ENCODE measurements around the gene THEMIS2.
"Not testable (repeated sequence)": the region's sequence is repeated elsewhere in the genome, so short reads cannot be mapped to it uniquely, and the experiment has no call there.

The THEMIS2 gene

DNA sequence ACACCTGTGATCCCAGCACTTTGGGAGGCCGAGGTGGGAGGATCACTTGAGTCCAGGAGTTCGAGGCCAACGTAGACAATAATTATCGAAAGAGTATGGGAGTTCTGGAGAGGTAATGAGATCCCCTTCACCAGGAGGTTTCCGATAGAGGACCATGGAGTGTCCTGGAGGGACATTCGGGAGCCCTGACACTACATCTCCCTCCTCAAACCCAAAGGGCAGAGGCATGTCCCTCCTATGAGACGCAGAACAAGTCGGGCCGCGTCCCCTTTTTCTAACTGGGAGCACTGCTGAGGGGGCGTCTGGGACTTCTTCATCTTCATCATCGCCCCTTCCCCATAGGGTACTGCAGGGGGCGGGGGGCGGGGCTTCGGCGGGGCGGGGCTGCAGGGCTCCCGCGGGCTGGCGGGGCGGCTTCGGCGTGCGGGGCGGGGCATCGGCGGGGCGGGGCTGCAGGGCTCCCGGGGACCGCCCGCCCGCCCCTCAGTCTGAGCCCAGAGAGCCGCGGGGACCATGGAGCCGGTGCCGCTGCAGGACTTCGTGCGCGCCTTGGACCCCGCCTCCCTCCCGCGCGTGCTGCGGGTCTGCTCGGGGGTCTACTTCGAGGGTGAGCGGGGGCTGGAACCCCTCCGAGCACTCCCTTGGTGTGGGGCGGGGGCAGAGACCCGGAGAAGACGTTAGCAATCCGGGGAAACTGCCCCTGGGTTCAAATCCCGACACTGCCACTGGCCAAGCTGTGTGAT lies at the start of gene THEMIS2:
TSS of gene THEMIS2 (plus strand) at position 486 of the 743 bp plus-strand sequence. CDS start at position 514, 28 bp downstream.
- FAIRE-seq: no peak

DNA sequence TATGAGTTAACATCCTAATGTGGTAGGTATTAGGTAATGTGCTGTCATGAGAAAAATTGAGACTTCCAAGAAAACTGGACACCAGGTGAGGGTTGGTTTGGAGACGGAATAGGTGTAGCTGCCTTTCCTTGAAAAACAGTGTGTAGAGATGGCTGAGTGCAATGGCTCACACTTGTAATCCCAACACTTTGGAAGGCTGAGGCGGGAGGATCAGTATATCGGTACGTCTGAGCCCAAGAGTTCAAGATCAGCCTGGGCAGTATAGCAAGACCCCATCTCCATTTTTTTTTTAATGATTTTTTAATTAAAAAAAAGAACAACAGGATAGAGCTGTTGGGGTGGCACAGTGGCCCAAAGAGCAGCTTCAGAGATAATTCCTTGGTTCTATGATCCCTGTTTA lies 48.6 kb upstream of the THEMIS2 start:
- FAIRE-seq: no peak

DNA sequence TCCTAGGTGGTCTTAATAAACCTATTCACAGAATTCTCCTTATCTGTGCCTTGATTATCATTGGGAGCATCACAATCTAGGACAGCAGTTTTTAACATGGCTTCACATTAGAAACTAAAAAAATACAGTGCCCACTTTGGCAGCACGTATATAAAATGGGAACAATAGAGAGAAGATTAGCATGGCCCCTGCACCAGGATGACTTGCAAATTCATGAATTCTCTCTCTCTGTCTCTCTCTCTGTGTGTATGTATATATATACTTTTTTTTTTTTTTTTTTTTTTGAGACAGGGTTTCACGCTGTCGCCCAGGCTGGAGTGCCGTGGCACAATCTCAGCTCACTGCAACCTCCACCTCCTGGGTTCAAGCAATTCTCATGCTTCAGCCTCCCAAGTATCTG lies 47.9 kb upstream of the THEMIS2 start:
- no peak for FAIRE-seq

DNA sequence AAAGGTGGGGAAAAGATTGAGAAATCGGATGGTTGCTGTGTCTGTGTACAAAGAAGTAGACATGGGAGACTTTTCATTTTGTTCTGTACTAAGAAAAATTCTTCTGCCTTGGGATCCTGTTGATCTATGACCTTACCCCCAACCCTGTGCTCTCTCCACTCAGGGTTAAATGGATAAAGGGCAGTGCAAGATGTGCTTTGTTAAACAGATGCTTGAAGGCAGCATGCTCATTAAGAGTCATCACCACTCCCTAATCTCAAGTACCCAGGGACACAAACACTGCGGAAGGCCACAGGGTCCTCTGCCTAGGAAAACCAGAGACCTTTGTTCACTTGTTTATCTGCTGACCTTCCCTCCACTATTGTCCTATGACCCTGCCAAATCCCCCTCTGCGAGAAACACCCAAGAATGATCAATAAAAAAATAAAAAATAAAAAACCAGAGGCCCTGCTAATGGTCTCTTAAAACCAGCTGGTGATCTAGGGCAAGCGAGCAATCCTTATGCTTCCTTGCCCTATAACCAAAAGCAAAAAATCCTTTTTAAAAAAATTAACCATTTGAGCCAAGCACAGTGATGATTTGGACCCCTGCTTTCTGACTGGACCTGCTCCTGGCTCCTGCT lies 42.9 kb upstream of the THEMIS2 start:
- FAIRE-seq: not testable (repeated sequence)

DNA sequence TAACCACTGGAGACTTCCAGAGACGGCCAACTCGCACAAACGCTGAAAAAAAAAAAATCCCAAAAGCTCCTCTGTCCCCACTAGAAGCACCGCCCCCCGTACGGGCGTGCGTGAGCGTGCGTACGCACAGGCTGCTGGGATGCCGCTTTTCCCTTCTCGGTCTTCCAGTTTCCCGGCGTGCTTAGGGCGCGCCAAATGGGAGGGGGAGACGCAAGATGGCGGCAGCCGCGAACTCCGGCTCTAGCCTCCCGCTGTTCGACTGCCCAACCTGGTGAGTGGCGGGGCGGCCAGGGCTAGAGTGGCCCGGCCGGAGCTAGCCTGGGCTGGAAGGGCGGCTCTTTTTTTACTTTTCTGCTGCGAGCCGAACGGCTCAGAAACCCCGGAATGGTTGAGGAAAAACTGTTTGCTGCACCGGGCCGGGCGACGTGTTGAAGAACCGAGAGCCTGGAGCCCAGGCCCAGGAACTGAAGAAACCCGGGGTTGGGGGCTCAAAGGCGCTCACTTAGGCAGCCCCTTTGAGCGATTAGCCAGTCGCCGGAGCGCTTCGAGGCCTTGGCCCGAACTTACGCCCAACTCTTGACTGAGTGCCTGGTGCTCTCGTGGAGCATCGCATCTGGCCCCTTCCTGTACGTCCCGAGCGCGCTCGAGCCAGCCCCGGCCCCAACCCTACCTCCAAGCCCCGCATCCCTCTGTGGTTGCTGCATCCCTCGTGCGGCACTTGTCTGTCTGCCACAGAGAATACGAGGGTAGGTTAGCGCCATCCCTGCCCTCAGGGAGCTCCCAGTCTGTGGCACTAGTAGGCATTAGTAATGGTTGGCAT lies 41.5 kb upstream of the THEMIS2 start, which contains the start of gene PPP1R8:
TSS of gene PPP1R8 (plus strand) at position 162 of the 820 bp plus-strand sequence. CDS start at position 216, 54 bp downstream.
- peak; percentile 86 for FAIRE-seq

DNA sequence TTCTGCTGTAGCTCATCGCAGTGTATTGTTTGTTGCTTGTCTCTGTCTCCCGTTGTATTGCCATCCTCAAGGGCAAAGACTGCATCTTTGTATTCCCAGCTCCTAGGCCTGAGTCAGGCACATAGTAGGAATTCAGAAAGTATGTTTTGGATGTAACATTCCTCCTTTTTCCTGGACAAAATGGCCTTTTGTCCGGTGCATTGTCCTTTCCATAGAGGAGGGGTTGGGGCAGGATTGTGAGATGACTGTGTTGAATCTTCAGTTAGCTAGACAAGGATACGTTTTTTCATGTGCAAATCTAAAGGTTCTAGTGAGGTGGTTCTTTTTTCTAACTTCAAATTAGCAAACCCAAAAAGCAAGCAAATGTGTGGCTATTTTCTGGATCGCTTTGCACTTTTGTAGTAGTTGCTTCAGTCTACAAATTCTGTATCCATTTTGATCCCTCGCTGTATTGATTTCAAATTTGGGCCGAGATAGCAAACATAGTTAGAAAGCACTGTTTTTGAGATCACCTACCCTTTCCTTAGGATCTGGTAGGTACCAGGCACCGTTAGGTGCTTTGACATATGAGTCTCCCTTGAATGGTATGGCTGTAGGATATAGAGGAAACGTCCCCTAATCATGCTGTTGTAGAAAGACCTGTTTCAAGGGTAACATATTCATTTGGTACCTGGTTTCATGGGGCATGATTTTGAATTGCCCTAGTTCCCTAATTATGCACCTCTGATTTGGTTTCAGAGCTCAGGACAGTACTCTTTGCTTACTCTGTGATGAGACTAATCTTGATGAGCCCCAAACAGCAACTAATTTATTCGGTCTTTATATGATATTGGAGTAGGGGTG lies 40.6 kb upstream of the THEMIS2 start:
- FAIRE-seq: no peak

DNA sequence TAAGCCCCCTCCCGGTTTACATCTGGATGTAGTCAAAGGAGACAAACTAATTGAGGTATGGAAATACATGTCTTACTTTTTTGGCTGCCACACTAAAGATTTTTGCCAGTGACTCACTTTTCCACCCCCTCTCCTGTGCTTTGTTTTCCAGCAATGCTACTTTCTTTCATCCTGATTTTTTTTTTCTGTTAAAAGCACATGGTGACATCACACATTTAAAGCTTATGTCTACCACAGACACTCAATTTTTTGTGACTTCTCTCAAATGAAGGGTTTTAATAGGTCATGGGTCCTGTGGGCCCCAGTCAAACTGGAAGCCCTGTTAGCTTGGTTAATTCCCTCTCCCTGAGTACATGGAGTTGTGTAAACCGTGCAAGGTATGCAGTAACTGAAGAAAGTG lies 39.6 kb upstream of the THEMIS2 start:
- FAIRE-seq: no peak

DNA sequence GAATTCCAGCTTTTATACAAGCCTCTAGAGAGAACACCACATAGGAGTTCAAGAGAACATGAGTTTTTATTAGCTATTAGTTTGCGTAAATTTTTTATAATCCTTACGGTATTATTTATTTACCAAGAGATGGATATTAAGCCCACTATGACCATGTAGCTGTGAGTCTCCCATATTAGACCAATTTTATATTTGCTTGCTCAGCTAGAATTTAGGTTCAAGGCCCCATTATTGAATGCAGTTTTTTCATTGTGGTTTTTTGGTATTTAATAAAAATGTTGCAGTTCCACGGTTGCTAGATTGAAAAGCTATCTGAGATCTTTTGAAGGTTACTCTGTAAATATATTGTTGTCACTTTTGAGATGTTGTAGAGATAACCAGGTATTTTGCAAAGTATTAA lies 38.9 kb upstream of the THEMIS2 start:
- FAIRE-seq: no peak

DNA sequence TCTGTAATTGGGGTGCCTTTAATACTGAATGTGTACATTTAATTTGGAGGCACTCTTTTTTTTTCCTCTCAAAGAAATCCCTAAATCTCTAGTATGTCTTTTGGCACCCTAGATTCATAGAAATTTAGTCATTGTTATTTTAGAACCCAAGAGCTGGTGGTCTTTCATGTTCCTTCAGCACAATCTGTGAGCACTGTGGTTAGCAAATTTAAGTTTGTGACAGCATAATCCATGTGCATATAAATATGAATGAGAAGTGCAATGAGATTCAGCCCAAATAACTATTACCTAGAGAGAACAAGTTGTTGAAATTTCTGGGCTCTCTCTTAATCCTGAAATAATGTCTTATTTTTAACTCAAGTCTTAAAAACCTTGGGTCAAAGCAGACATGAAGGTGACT lies 37.3 kb upstream of the THEMIS2 start:
- FAIRE-seq: no peak

DNA sequence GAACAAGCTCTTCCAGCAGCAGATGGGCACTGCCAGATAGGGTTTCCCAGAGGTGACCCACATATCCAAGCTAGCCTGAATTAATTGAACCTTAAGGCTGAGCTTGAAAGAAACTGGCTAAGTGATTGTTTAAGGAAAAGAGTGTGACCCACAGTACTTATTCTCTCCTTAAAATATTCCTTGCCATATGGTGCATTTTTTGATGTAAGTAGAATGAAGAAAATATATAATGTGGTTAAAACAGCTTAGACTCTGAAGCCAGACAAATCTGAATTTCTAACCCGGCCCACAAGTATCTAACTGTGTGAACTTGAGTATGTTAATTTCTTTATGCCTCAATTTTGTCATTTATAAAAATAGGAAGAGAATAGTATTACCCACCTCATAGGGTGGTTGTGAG lies 36.8 kb upstream of the THEMIS2 start:
- no peak for FAIRE-seq

DNA sequence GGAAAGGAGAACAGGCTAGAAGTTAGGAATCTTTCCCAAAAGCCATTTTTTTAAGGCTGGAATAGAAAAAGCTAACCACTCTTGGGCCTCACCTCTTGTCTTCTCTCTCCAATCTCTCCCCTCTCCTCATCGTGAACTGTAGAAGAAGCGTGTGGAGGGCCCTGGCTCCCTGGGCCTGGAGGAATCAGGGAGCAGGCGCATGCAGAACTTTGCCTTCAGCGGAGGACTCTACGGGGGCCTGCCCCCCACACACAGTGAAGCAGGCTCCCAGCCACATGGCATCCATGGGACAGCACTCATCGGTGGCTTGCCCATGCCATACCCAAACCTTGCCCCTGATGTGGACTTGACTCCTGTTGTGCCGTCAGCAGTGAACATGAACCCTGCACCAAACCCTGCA lies 22.4 kb upstream of the THEMIS2 start:
- FAIRE-seq: no peak

DNA sequence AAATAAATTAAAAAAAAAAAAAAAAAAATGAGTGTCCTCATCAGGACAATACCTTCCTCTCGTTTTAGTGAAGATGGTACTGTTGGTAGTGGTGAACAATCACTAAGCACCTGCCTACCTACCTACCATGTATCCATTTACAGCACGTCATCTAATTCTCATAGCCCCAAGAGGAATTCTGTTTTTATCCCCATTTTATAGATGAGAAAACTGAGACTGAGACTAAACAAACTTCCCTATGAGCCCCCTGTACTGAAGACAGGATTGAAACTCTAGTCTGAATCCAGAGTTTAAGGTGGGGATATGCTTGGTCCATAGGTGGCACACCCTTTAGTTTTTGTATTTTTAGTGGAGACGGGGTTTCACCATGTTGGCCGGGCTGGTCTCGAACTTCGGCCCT lies 17.3 kb upstream of the THEMIS2 start:
- FAIRE-seq: no peak

DNA sequence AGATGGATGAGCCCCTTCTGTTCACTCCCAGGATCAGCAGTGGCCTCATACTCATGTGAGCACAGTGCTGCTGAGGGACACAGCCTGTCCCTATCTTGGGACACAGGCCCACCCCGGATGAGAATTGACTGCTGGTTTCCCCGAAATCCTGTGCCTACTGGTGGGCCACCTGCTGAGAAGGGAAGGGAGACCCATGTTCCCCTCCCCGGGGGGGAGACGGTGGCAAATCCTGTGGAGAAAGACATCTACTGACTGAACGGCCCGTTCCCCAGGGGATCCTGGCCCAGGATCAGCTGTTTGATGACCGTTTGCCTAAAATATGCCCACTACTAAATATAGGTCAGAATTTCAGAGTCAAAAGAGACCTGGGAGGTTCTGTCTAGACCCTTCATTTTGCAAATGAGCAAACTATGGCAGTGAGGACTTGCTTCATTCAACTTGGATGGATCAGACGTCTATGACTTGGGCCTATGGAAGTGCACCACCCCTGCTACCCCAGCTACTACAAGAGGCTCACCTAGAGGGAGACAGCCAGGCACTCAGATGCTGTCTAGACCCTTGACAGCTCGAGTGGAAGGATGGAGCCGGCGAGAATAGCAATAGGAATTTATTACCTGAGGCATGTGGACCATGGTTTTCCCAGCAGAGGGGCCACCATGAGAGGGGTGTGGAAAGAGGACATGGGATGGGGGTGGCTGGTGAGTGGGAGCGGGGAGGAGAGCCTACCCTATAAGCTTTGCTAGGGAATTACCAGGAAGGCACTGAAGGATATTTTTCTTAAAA lies 15.6 kb upstream of the THEMIS2 start:
- FAIRE-seq: no peak

DNA sequence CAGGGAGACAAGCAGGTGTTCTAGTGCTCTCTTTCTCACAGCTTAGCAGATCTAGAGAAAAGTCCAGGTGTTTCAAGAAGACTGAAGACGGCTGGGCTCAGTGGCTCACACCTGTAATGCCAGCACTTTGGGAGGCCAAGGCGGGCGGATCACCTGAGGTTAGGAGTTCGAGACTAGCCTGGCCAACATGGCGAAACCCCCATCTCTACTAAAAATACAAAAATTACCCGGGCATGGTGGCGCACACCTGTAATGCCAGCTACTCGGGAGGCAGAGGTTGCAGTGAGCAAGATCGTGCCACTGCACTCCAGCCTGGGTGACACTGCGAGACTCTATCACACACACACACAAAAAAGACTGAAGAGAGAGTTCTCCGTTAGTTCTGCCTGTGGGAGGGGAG lies 14.8 kb upstream of the THEMIS2 start:
- FAIRE-seq: not testable (repeated sequence)

DNA sequence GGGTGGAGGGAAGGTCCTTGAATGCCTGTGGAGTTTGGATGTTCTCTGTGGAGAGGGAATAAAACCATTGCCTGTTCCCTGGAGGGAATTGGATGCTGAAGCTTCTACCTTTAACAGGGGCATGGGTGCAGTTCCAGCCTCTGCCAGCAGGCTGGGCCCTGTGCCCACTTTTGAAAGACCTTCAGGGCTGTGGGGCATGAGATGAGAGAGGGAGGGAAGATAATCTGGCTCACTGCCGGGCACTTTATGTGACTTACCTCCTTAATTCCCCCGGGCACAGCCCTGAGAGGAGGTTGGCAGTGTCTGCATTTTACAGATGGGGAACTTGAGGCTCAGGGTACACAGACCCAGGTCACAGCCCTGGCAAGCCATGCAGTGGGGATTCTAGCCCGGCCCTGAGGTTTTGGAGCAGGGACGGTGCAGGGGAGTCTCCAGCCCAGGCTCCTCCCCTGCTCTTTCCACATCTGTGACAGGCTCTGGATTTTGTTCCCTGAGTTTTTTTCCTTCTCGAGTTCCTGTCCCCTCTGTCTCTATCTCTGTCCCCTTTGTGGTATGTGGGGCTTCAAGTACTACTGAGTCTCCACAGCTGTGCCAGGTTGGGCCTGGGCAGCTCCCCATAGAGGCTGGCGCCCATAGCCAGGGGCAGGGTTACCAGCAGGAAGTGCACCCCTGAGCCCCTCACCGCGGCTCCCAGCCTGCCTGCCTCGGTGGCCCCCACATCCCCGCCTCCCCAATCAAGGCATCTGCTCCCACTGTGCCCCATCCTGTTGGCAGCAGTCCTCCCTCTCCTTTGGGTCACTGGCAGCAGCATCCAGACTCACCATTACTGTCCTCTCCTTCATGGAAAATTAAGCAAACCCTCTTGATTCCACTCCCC lies 14.0 kb upstream of the THEMIS2 start:
- no peak for FAIRE-seq

DNA sequence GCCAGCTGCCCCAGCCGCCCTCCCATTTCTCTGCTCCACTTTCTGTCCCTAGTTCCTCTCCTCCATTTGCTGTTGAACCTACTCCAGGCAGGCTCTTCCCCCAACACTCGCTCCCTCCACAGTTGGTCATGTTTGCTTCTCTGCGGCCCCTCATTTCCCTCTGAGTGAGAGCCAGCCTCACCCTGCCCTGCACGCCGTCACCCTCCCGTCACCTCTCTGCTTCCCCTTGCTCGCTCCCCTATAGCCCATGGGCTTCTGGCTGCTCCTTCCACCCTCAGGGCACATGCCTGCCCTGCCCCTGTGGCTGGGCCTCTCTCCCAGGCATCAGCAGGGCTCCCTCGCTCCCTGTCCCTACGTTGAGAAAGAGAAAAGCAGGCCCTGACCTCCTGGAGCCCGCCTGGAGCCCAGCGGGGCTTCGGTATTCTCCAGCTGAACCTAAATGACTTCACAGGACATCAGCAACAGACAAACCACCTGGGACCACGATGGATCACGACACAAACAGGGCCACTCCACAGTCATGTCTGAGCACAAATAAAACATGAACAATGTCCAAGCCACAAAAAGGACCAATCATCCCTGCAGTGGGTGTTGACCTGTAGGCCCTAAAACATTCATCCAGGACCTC lies 13.3 kb upstream of the THEMIS2 start:
- FAIRE-seq: no peak

DNA sequence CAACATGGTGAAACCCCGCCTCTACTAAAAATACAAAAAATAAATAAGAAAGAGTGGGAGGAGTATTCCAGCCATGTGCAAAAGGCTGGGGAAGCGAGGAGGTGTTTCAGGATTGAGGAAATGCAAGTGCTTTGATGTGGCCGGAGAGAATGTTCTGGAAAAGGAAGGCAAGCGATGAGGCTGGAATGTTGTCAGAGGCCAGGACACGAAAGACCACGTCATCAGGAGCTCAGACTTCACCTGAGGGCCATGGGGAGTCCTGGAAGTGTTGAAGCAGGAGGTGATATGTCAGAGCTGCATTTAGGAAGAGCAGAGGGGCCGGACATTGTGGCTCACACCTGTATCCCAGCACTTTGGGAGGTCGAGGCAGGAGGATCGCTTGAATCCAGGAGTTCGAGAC lies 10.9 kb upstream of the THEMIS2 start:
- FAIRE-seq: no peak

DNA sequence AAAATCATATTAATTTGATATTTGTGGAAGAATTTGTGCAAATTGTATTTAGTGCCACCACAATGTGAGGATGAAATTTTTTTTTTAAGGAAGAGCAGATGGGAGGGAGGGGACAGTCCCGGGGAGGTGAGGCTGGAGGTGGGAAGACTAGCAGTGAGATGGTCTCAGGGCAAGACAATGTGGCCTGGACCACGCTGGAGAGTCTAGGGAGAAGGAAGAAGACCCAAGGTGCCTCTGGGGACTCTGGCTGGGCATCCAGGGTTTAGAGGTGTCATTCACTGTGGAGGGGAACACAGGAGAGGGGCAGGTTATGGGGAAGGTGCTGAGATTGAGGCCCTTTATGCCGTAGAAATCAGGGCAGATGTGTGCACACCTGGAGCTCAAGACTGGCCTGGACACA lies 10.3 kb upstream of the THEMIS2 start:
- no peak for FAIRE-seq

DNA sequence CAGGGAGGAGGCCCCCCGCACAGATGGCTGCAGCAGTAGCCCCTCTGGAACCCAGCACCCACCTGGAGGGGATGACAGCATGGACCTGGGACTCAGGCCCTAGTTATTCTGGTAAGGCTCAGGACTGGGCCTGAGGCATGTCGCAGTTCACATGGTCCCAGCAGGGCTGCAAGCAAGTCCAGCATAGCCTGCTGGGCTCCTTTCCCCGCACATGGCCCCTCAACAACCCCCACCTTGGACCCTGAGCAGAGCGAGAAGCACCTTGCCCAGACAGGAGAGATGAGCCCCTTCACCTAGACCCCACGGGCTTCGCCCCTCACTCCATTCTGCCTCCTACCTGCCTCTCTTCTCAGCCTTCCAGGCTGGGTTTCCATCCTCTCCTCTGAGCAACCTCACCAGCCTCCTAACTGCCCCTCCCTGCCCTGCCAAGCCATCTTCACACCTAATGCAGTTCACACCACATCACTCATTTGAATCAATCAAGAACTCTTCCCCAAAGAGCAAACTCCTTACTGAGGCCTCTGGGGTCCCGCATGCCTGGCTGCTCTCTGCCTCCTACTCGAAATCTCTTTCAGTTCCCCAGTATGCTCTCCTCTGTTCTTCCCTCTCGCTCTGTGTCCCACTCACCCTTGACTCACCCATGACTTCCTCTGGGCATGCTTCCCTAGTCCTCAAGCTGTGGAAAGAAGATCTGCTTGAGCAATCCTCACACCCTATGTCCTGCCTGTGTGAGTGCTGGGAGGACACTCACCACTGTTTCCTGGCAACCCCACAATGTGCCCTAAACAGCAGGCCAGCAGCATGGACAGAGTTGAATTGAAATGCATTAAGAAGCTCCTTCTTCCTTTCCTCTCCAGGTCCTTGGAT lies 9.4 kb upstream of the THEMIS2 start:
- FAIRE-seq: no peak
